ENCODE measurements around the gene TNFRSF25. TPM values are rescaled to one million over a fixed set of nuclear protein-coding genes. Genes with fewer than 3 reads are reported as not detected.

TNFRSF25 gene
- total and polyA plus RNA-seq, 2 donors (not counting 3 experiments of a cell fraction or from before 2014, with no cell fraction given) = 33.9 to 38.8 TPM

DNA sequence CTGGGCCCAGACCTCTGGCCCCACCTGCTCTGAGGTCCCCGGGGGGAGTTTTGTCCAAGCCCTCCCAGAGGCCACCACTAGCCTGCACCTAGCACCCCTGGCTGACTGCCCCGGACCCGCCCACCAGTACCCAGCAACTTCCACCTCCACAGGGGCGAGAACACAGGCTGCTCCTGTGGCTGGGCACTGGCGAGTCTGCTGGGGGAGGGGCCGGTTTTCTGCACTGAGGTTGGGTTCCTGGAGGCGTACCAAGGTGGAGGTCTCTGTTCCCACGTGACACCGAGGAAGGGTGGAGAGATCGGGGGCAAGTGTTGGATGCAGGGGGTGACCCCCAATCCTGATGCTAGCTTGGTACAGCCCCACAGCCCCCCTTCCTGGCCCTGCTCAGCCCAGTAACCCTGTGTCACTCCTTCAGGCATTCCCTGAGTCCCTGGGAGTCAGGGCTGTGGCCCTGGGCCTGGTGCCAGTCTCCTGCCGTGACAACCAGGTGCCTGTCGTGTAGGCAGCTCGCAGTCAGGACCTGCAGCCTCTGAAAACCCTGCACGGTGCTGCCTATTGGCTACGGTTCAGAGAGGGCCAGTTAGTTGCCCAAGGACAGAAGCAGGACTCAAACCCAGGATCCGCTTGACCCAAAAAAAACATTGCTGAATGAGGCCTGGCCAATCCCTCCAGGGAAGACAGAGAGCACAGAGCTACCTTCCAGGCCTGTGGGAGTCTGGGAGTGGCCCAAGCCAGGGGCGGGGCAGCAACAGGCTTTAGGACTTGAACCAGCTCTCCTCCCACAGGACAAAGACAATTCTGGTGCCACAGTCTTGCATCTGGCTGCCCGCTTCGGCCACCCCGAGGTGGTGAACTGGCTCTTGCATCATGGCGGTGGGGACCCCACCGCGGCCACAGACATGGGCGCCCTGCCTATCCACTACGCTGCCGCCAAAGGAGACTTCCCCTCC is 38.3 kb downstream of the TNFRSF25 start:
- Histone ChIP-seq H3K79me2 (ENCODE audit: control insufficient read depth, insufficient read depth, low read length) (no peaks in the 10 kb centered on the region), H3K9ac (replicated peaks; ENCODE audit: extremely low read depth, insufficient read depth, low read length) (no peak overlapping the region), H4K20me1 (replicated peaks; ENCODE audit: control insufficient read depth, extremely low read depth, insufficient read depth, low read length) (no peaks in the 10 kb centered on the region), H3K9me3 (replicated peaks; ENCODE audit: control insufficient read depth, insufficient read depth, low read length) (no peaks in the 10 kb centered on the region), H3K4me2 (ENCODE audit: insufficient read depth, low read length) (no peak overlapping the region), H3K27me3 (ENCODE audit: control insufficient read depth in 2 of 2, insufficient read depth in 2 of 2, low read length in 2 of 2) (peaks cover 0 to 3% of the 10 kb centered on the region in 2 experiments), H3K4me3 (replicated peaks in 1 of 3; ENCODE audit: insufficient read depth in 1 of 3, low read depth in 1 of 3, low read length in 3 of 3) (no peak overlapping the region), H3K4me1 (ENCODE audit: control insufficient read depth, extremely low read depth, insufficient read depth, low read length) (peaks cover 17% of the 10 kb centered on the region), H3K9me1 (replicated peaks; ENCODE audit: control insufficient read depth, extremely low read depth, insufficient read depth, low read length) (no peaks in the 10 kb centered on the region), H3K36me3 (ENCODE audit: control insufficient read depth in 2 of 2, extremely low read depth in 1 of 2, insufficient read depth in 2 of 2, low read length in 2 of 2) (no peaks in the 10 kb centered on the region), H3K27ac (ENCODE audit: insufficient read depth, low read depth, low read length) (no peak overlapping the region), H2AFZ (ENCODE audit: low read depth, low read length) (no peak overlapping the region)
- BruUV-seq (replicated peaks) = no TSS peak
- ChIA-PET POLR2A (interaction anchor here (0.6 kb wide), 1 partner anchor 63 kb away, joined by 5 read pairs; the partner anchor contains the start of gene PLEKHG5), CTCF (interaction anchor here (11.1 kb wide), 1 partner anchor 9 kb away, joined by 202 read pairs; no protein-coding TSS in a partner anchor)
- no peak for DNase-seq (ENCODE audit: low read depth, low spot score)
- TF ChIP-seq POLR2AphosphoS5 (IDR thresholded peaks at IDR 0.05; ENCODE audit: insufficient read depth, low read depth, low read length) (no peak), POLR2A (IDR thresholded peaks at IDR 0.05; ENCODE audit: low read depth, low read length) (no peak), MYC (IDR thresholded peaks at IDR 0.05; ENCODE audit: low read depth, low read length) (no peak), JUN (IDR thresholded peaks at IDR 0.05; ENCODE audit: borderline replicate concordance, insufficient read depth, insufficient read length, low read depth) (no peak), FOS (IDR thresholded peaks at IDR 0.05; ENCODE audit: borderline replicate concordance, insufficient read depth, low read length) (no peak)
- TF ChIP-seq, protein P1, sequence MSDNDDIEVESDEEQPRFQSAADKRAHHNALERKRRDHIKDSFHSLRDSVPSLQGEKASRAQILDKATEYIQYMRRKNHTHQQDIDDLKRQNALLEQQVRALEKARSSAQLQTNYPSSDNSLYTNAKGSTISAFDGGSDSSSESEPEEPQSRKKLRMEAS (IDR thresholded peaks at IDR 0.05; ENCODE audit: insufficient read depth, insufficient read length) = no peak
- TF ChIP-seq, protein P2, sequence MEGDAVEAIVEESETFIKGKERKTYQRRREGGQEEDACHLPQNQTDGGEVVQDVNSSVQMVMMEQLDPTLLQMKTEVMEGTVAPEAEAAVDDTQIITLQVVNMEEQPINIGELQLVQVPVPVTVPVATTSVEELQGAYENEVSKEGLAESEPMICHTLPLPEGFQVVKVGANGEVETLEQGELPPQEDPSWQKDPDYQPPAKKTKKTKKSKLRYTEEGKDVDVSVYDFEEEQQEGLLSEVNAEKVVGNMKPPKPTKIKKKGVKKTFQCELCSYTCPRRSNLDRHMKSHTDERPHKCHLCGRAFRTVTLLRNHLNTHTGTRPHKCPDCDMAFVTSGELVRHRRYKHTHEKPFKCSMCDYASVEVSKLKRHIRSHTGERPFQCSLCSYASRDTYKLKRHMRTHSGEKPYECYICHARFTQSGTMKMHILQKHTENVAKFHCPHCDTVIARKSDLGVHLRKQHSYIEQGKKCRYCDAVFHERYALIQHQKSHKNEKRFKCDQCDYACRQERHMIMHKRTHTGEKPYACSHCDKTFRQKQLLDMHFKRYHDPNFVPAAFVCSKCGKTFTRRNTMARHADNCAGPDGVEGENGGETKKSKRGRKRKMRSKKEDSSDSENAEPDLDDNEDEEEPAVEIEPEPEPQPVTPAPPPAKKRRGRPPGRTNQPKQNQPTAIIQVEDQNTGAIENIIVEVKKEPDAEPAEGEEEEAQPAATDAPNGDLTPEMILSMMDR (IDR thresholded peaks at IDR 0.05; ENCODE audit: extremely low read depth in 1 of 2, insufficient read depth in 1 of 2, low read depth in 1 of 2, low read length in 2 of 2) = no peak
- dilution Hi-C loops (cut with MboI; ENCODE audit: extremely low pct_ligation_motif_present, low sequenced_read_pairs) (no loop called here), intact Hi-C loops (cut with micrococcal nuclease) (no loop called here)
- no peak for FAIRE-seq
